SK-N-SH treated with all-trans-retinoic acid at 6 μM for 48 hours (cell line): ENCODE results near the gene SAMD13.
A peak's percentile ranks its signal among the peaks of the same experiment; 100 is the strongest.

Experiments used
- ATAC-seq: fragments of 200-7000 bp; cut with Tn5 transposase; 3 replicates; pipeline ENCODE4 v1.9.1; 2020; ENCODE audit warnings: mild to moderate bottlenecking, moderate library complexity
- ARNTL ChIP-seq: fragments of 450-650 bp; formaldehyde crosslinking; IDR thresholded peaks from 2 replicates; pipeline ENCODE4 v1.5.0; 2020; ENCODE audit warnings: low read depth, mild to moderate bottlenecking, moderate library complexity, borderline replicate concordance
- BACH2 ChIP-seq: fragments of 250-450 bp; sonication (Bioruptor Pico); IDR thresholded peaks from 2 replicates; pipeline ENCODE4 v1.9.0; 2021; ENCODE audit warnings: mild to moderate bottlenecking, borderline replicate concordance
- CREB5 ChIP-seq: fragments of 250-450 bp; sonication (Bioruptor Pico); IDR thresholded peaks from 2 replicates; pipeline ENCODE4 v1.5.1; 2020; ENCODE audit warnings: low read depth, mild to moderate bottlenecking, moderate library complexity
- CSDC2 ChIP-seq: fragments of 250-450 bp; sonication (Bioruptor Pico); IDR thresholded peaks from 2 replicates; pipeline ENCODE4 v1.5.0; 2020; ENCODE audit warnings: mild to moderate bottlenecking, moderate library complexity
- CSRNP3 ChIP-seq: fragments of 250-450 bp; sonication (Bioruptor Pico); IDR thresholded peaks from 2 replicates; pipeline ENCODE4 v1.5.1; 2021; ENCODE audit warnings: mild to moderate bottlenecking, moderate library complexity
- ESRRG ChIP-seq: fragments of 250-450 bp; sonication (Bioruptor Pico); IDR thresholded peaks from 2 replicates; pipeline ENCODE4 v1.6.1; 2021; ENCODE audit warnings: mild to moderate bottlenecking
- GLIS3 ChIP-seq: fragments of 250-450 bp; sonication (Bioruptor Pico); IDR thresholded peaks from 2 replicates; pipeline ENCODE4 v1.5.0; 2020; ENCODE audit warnings: mild to moderate bottlenecking, moderate library complexity
- ISL1 ChIP-seq: fragments of 250-450 bp; sonication (Bioruptor Pico); IDR thresholded peaks from 2 replicates; pipeline ENCODE4 v2.1.2; 2022; ENCODE audit warnings: mild to moderate bottlenecking, moderate library complexity
- OSR1 ChIP-seq: fragments of 250-450 bp; sonication (Bioruptor Pico); IDR thresholded peaks from 2 replicates; pipeline ENCODE4 v1.8.0; 2022; ENCODE audit warnings: moderate library complexity, mild to moderate bottlenecking, inconsistent platforms
- PPARA ChIP-seq: fragments of 250-450 bp; sonication (Bioruptor Pico); IDR thresholded peaks from 2 replicates; pipeline ENCODE4 v1.5.0; 2020; ENCODE audit warnings: mild to moderate bottlenecking, borderline replicate concordance
- SNAI2 ChIP-seq: fragments of 250-450 bp; sonication (Bioruptor Pico); IDR thresholded peaks from 2 replicates; pipeline ENCODE4 v1.5.0; 2020; ENCODE audit warnings: mild to moderate bottlenecking, moderate library complexity
- TCF4 ChIP-seq: fragments of 250-450 bp; sonication (Bioruptor Pico); IDR thresholded peaks from 2 replicates; pipeline ENCODE4 v1.8.0; 2021; ENCODE audit warnings: mild to moderate bottlenecking, moderate library complexity, borderline replicate concordance
- TOX ChIP-seq: fragments of 250-450 bp; sonication (Bioruptor Pico); IDR thresholded peaks from 2 replicates; pipeline ENCODE4 v1.8.0; 2021; ENCODE audit warnings: mild to moderate bottlenecking, moderate library complexity, borderline replicate concordance
- TSHZ2 ChIP-seq: fragments of 250-450 bp; sonication (Bioruptor Pico); IDR thresholded peaks from 2 replicates; pipeline ENCODE4 v1.5.0; 2020; ENCODE audit warnings: mild to moderate bottlenecking, moderate library complexity
- ZC3H10 ChIP-seq: fragments of 250-450 bp; sonication (Bioruptor Pico); IDR thresholded peaks from 2 replicates; pipeline ENCODE4 v1.5.1; 2021; ENCODE audit warnings: mild to moderate bottlenecking, moderate library complexity
- ZNF565 ChIP-seq: fragments of 450-650 bp; formaldehyde crosslinking; conservative IDR thresholded peaks from 2 replicates; pipeline ENCODE4 v1.5.0; 2020; ENCODE audit warnings: low read depth, mild to moderate bottlenecking, moderate library complexity
- ZNF70 ChIP-seq: fragments of 450-650 bp; formaldehyde crosslinking; IDR thresholded peaks from 2 replicates; pipeline ENCODE4 v1.5.0; 2020; ENCODE audit warnings: mild to moderate bottlenecking, moderate library complexity
- ZNF8 ChIP-seq: fragments of 450-650 bp; formaldehyde crosslinking; IDR thresholded peaks from 2 replicates; pipeline ENCODE4 v1.5.0; 2020; ENCODE audit warnings: mild to moderate bottlenecking, moderate library complexity

SAMD13 gene

GRCh38 chr1:84339503-84339902 lies 38.0 kb downstream of the SAMD13 start:
- no peak for ATAC-seq
- TF ChIP-seq ARNTL (CRISPR knock-in tag) (no peak), ZNF565 (CRISPR knock-in tag) (no peak), ZC3H10 (CRISPR knock-in tag) (no peak), CSDC2 (CRISPR knock-in tag) (no peak), ZNF8 (CRISPR knock-in tag) (no peak), BACH2 (CRISPR knock-in tag) (no peak)

GRCh38 chr1:84344286-84344685 lies 42.8 kb downstream of the SAMD13 start:
- no peak for ATAC-seq
- TF ChIP-seq ZNF8 (CRISPR knock-in tag) (no peak), ARNTL (CRISPR knock-in tag) (no peak), GLIS3 (CRISPR knock-in tag) (no peak), ISL1 (CRISPR knock-in tag) (no peak), SNAI2 (CRISPR knock-in tag) (no peak), CSRNP3 (CRISPR knock-in tag) (no peak), BACH2 (CRISPR knock-in tag) (no peak), TOX (CRISPR knock-in tag) (no peak), TCF4 (CRISPR knock-in tag) (no peak), CREB5 (no peak), ZNF70 (CRISPR knock-in tag) (no peak), CSDC2 (CRISPR knock-in tag) (no peak), PPARA (CRISPR knock-in tag) (no peak), OSR1 (no peak), ESRRG (CRISPR knock-in tag) (no peak)
- TF ChIP-seq, all 23 proteins: peak for 0

GRCh38 chr1:84345220-84345619 lies 43.7 kb downstream of the SAMD13 start:
- TF ChIP-seq PPARA (CRISPR knock-in tag) (no peak), GLIS3 (CRISPR knock-in tag) (no peak), BACH2 (CRISPR knock-in tag) (no peak), OSR1 (no peak), ZC3H10 (CRISPR knock-in tag) (no peak), ESRRG (CRISPR knock-in tag) (no peak), TSHZ2 (CRISPR knock-in tag) (no peak), TCF4 (CRISPR knock-in tag) (no peak)
- no peak for ATAC-seq

GRCh38 chr1:84347271-84347931 lies 45.9 kb downstream of the SAMD13 start:
- no peak for TF ChIP-seq CREB5
- no peak for TF ChIP-seq ZNF8 (CRISPR knock-in tag)
- no peak for TF ChIP-seq PPARA (CRISPR knock-in tag)
- no peak for TF ChIP-seq ZC3H10 (CRISPR knock-in tag)
- ATAC-seq = peak; percentile 62
